ENCODE data around the gene SLC35E4.
A peak's percentile ranks its signal among the peaks of the same experiment; 100 is the strongest.
"Not testable (repeated sequence)": the region's sequence is repeated elsewhere in the genome, so short reads cannot be mapped to it uniquely, and the experiment has no call there.

The SLC35E4 gene

DNA sequence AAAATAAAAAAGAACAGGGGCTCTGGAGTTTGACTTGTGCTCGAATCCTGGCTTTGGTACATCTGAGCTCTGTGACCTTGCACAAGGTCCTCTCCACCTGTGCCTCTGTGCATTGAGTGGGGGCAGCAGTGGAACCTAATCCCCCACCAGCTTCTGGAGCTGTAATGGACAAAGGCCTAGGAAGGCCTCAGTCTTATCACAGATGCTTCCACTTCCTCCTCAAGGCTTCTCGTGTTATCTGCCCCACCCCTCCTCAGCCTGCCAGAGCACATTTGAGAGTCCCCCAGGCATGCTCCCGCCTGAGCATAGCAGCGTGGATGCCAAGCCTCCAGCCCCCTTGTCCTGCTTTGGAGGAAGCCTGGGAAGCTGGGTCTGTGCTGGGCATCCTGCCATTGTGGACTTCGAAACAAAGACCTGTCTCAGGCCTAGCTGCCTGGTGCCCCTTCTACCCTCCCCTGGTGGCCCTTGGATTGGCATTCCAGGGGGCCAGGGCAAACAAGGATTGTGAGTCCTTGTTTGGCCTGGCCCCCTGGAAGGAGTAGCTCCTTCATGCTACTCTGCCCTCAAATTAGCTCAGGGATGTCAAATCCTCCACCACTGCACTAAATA lies 15.0 kb downstream of the SLC35E4 start:
- no peak for DNase-seq (ENCODE audit: low spot score)

DNA sequence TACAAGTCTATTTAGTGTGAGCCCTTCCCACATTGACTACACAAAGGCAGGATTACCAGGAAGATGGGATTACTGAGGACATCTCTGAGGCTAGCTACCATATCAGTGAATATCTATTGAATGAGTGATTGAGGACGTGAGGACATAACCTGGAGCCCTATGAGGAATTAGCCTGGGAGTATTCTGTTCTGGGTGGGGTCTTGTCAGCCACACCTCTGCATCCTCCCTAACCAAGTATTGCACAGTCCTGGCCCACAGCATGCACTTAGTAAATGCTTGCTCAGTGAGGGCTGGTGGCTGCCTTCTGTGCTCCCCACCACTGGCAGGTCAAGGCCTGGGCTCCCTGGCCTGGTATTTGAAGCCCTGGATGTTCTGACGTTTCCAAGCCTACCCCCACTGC lies 17.3 kb downstream of the SLC35E4 start:
- DNase-seq (ENCODE audit: low spot score): no peak

DNA sequence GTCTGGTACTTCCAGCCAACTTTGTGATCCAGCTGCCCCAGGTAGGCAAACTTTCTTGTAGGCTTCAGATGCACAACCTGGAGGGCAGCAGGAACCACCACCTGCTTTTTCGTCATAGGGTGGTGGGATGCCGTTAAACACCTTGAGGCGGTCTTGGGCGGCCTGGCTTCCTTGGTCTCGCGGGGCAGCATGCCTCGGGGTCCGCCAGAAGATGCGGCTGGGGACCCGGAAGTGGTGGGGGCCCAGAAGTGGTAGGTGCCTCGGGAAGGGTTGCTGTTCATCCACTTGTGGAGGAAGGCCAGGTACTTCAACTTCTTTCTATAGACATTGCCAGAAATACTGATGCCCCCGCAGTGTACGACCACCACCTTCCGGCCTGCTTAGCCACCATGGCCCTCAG lies 18.8 kb downstream of the SLC35E4 start:
- no peak for DNase-seq (ENCODE audit: low spot score)

DNA sequence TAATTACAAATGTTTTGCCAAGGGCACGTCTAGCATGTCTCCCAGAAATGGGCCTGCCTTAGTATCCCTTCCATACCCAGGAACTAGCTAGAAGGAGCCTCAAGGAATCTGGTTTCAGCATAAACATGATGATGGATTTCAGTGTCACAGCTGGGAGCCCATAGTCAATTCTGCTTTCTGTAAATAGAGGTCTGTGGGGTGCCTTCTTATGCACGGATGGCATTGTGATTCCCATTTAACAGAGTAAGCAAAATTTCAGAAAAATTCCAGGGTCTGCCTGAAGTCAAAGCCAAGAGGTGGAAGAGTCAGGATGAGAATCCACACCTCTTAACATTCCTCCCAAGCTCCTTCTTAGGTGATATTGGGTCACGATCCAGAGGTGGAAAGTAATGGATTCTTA lies 20.0 kb downstream of the SLC35E4 start:
- DNase-seq (ENCODE audit: low spot score): no peak

DNA sequence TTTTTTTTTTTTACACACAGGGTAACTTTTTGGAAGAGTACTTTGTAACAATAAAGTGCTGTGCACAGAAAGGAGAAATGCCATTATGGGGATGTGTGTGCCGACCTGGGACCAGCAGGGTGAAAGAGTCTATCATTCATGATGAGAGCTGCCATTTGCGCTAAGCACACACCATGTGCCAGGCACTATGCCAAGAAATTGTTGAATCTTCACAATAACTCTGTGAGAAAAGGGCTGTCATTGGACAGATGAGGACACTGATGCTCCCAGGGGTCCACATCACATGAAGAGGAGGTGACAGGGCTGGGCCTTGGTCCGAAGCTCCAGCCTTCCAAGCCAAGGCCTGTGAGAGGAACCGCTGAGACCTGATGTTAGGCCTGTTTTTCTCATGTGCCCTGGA lies 26.5 kb downstream of the SLC35E4 start:
- no peak for DNase-seq (ENCODE audit: low spot score)

DNA sequence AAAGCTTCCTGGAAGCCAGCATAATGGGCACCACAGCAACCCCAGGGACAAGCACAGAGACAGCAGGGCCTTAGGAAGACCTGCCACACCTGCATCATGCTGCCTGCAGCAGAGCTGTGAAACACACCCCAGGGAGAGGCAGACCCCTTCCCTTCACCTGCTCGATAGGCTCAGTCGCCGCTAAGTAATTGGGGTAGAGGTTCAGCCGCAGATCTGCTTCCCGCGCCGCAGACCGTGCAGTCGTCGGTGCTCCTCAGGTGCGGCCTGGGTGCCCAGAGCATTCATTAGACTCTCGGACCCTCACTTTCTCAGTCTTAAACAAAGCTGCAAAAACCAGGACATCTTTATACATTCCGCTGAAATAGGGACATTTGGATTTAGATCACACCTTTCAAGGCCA lies 29.2 kb downstream of the SLC35E4 start:
- DNase-seq (ENCODE audit: low spot score): no peak

DNA sequence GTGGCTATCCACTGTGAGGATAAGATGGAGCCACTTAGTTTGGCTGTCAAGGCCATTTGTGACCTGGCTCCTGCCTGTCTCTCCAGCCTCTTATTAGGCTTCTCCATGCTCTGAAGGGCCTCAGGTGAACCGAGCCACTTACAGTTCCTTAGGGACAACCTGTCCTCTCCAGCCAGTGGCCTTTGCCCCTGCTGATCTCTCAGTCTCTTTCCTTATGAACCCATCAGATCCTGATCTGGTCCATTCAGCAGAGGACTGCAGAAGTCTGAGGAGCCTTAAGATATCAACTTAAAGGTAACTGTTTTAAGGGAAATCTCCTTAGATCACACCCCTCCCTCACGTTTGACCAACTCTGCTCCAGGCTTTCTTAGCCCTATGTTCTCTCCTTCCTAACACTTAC lies 29.7 kb downstream of the SLC35E4 start:
- DNase-seq (ENCODE audit: low spot score): no peak

DNA sequence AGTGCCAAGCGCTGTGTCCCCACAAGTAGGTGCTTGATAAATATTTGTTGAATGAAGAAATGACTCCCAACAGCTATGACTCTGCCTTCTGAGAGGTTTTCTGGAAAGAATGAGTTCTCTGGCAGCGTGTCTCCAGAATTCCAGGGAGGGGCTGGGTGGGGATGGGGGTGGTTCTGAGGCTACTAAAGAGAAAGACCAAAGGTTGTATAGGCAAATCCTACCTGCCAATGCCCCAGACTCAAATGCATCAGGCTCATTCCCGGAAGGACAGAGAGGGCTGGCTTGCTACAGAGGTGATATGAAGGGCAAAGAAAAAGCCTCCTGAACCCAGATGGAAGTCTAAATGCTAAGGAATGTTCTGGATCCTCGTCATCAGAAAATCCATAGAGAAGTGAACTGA lies 30.2 kb downstream of the SLC35E4 start:
- no peak for DNase-seq (ENCODE audit: low spot score)

DNA sequence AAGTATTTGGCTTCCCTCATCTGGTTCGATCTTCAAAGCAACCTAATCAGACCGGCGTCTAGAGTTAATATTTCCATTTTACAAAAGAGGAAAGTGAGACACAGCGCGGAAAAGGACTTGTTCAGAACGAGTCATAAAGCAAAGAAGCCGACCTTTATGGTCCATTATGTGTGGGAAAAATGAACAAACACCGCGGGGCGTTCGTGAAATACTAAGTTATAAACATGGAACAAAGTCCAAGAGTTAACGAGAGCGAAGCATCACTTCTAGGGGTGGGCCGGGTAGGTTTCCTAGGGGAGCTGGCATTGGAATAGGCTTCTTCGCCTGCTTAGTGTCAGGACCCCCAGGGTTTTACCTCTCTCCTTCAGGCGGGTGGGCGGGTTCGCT lies 31.5 kb downstream of the SLC35E4 start:
- DNase-seq (ENCODE audit: low spot score): peak; percentile 22

DNA sequence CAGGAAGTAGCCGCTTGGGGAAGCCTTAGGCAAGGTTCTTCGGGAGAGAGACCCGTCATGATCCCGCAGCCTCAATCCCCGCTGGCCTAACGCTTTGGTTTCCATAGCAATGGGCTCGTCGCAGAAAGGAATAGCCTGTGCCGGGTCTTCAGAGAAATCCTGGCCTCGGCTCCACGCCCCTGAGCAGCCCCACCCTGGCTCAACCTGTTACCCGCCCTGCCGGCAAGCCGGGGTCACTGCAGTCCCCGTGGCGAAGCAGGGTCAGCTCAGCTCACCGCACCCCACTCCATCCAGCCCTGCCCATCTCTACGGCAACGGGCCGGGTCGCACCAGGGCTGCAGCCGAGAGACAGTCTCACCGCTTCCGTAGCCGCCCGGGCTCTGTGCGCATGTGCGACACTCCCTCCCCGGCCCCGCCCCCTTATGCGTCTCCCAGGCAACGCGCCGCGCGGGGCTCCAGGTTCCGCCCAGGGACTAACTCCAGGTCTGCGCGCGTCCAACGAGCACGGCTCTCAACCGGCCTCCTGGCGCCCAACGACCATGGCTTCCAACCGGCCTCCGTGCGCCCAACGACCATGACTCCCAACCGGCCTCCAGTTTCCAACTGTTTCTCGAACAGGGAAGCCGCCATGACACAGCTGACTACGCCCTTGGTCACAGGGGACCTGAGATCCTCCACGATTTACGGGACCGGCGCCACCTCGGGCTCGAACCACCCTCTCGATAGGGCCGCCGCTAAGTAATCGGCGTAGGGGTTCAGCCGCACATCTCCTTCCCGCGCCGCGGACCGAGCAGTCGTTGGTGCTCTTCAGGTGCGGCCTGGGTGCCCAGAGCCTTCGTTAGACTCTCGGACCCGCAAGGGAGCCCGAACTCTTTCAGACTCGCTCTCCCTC lies 32.2 kb downstream of the SLC35E4 start, which contains the start of gene DUSP18:
TSS of gene DUSP18 (minus strand) at position 382 of the 892 bp plus-strand sequence. CDS start 3,872 bp downstream, outside the sequence.
- peak; percentile 93 for DNase-seq (ENCODE audit: low spot score)

DNA sequence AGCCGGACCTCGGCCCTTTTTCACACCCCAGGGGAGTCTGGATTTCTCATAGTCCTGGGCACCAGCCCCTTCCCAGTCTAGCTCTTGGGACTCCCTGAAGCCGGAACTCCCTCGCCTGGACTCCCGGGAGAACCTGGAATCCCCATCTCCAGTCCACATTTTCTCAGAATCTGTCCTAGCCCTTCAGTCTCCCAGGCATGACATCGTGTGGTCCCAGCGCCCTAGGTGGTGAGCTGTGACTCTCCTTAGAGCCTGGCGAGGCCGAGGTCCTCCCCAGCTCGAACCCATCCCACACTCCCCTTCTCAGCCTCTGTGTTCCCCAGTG lies 32.8 kb downstream of the SLC35E4 start:
- no peak for DNase-seq (ENCODE audit: low spot score)

DNA sequence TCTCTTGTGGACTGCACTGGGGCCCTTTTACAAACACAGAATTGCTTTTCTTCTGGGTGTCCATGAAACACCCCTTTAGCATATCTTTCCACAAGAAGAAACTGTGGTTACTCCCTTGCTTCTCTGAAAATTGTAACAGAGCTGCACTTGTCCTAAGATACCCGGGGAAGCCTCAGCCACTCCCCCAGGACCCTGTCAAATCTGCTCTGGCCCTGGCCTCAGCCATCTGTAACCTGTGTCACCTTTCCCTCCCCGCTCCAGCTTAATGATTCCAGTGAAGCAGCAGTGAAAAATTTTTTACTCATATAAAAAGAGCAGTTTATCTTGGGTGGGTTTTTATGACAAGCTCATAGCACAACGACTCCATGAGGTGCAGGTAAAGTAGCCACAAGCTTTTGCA lies 35.5 kb downstream of the SLC35E4 start:
- no peak for DNase-seq (ENCODE audit: low spot score)

DNA sequence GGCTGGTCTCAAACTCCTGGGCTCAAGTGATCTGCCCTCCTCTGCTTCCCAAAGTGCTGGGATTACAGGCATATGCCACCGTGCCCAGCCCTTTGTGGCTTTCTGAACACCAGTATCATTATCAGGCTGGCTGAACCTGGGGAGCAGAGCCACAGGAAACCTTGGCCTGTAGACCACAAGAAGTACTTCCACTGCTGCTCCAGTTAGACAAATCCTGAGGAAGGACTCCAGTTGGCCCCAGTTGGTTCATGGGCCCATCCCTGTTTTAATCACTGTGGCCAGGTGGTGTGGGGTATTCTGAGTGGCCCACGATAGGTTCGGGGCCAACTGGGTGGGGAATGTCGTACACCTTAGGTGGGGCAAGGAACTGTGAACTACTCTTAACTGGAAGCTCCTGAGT lies 37.6 kb downstream of the SLC35E4 start:
- DNase-seq (ENCODE audit: low spot score): no peak

DNA sequence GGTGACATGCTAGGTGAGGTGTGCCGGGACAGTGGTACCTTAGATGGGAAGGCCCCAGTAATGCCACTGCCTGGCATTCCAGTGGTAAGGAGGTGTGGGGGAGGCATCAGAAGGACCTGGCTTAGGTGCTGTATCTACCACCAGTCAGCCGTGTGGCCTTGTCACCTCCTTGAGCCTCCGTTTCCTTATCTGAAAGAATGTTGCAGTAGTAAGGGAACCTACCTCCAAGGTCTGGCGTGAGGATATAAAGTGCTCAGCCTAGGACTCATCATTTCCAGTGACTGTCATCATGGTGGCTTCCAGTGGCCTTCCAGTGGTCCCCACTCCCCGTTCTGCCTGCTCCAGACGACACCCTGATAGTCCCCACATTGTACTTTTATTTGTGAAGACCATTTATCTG lies 38.9 kb downstream of the SLC35E4 start:
- DNase-seq (ENCODE audit: low spot score): no peak

DNA sequence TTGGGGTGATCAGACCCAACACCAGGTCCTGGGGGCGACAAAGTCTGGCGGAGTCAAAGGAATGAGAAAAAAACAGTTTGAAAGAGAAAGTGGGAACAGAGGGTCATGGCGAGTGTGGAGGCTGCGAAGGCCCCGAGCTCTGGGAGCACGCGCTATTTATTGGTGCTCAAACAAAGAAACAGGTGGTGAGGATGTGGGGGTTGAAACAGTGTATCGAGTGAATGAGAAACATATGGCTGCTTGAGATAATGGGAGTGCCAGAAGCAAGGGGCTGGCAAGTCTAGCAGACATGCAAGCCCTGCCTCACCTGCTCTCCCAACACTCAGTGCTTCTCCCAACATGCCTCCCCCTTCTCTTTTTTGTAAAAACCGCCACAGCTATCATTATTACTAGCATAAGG lies 39.9 kb downstream of the SLC35E4 start:
- DNase-seq (ENCODE audit: low spot score): no peak

DNA sequence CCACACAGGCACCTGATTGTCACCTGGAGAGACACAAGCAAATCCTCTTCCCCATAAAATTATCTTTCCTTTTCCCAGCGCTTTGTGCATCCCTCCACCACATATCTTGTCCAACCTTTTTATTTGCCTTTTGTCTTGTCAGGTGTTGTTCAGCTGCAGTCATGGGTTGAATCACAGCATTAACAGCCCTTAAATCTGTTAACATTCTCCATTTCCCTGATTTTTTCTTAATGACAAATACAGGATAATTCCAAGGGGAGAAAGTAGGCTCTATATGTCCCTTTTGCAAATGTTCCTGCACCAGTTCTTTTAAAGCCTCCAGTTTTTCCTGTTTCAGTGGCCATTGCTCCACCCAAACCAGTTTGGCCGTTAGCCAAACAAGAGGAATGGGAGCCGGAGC lies 41.0 kb downstream of the SLC35E4 start:
- not testable (repeated sequence) for DNase-seq (ENCODE audit: low spot score)

DNA sequence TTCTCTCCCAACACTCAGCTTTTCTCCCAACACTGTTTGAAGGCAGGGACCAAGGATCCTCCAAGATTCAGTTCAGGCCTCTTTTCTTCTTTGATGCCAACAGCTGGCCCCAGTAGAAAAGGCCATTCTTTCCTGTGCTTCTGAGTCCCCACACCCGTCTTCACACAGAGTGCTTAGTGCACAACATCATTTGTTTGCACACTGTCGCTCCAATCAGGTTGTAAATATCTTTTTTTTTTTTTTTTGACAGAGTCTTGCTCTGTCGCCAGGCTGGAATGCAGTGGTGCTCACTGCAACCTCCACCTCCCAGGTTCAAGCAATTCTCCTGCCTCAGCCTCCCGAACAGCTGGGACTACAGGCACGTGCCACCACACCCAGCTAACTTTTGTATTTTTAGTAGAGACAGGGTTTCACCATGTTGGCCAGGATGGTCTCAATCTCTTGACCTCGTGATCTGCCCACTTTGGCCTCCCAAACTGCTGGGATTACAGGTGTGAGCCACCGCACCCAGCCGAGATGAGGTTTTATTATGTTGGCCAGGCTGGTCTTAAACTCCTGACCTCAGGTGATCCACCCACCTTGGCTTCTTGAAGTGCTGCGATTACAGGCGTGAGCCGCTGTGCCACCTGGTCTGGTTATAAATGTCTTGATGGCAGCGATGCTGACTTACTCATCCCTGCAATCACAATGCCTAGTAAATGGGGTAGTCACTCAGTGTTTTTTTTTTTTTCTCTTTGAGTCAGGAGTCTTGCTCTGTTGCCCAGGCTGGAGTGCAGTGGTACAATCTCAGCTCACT lies 44.5 kb downstream of the SLC35E4 start:
- DNase-seq (ENCODE audit: low spot score): not testable (repeated sequence)

DNA sequence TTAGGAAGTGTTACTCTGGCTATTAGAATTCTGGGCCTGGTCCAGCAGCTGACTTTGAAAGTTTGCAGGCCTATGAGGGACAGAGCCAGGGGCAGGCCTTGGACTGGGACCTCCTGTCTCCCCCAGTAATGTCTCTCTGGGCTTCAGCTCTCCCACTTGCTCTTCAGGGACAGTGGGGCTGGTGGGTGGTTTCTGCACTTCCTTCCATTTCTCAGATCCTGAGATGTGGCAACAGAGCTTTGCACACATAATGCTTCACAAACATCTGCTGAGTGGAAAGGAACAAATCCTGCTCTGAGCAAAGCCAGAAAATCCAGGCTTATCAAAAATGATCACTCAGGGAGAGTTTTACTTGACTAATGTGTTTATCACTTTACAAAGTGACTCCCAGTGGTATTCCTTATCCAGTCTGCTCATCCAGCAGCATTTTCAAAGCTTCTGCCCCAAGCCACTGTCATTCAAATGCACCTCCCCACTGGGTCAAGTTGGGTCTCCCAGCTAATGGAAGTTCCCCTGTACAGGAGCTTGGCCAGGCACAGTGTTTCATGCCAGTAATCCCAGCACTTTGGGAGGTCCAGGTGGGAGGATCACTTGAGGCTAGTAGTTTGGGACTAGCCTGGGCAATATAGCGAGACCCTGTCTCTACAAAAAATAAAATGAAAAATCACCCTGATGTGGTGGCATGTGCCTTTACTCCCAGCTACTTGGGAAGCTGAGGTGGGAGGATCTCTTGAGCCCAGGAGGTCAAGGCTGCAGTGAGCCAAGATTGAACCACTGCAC lies 45.6 kb downstream of the SLC35E4 start:
- DNase-seq (ENCODE audit: low spot score): no peak

DNA sequence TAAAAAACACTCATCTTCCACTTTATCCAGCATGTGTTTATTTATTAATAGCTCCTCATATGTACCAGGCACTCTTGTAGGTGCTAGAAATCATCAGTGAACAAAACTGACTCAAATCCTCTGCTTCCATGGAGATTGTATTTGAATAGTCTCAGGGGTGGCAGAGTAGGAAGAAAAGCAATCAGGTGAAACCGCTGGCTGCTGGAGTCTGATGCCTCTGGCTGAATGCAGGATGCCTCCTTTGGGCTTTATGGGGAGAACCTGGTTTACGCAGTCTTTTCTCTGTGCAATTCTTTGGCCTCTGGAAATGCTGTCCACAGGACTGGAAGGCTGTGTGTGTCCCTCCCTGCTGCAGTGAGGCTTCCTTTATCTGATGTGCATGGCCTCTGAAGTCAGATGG lies 46.2 kb downstream of the SLC35E4 start:
- no peak for DNase-seq (ENCODE audit: low spot score)

DNA sequence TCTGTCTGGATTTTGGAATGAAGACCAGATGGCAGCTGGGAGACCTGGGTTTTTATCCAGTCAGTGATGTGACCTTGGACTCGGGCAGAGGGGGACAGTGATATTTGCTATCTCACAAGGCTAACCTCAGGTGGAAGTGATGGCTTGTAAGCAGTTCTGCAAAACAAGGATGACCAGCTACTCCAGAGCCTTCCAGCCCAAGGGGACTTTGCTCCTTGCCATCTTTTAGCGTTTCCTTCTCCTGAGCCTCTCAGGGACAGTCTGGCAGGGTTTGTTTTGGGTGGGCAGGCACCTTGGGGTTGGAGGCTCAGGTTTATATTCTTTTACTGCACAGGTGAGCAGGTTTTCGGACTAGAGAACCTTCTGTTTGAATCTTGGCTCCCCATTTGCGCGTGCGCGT lies 49.6 kb downstream of the SLC35E4 start:
- DNase-seq (ENCODE audit: low spot score): no peak

DNA sequence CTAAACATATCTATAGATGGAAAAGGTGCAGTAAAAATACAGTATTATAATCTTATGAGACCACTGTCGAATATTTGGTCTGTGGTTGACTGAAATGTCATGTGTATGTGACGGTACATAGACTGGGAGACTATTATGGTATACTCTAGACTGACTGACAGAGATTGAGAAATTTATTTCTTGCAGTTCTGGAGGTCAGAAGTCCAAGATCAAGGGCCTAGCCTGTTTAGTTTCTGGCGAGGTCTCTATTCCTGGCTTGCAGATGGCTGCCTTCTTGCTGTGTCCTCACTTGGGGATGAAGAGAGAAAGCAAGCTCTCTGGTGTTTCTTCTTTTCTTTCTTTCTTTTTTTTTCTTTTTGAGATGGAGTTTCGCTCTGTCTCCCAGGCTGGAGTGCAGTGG lies 51.8 kb downstream of the SLC35E4 start:
- no peak for DNase-seq (ENCODE audit: low spot score)

DNA sequence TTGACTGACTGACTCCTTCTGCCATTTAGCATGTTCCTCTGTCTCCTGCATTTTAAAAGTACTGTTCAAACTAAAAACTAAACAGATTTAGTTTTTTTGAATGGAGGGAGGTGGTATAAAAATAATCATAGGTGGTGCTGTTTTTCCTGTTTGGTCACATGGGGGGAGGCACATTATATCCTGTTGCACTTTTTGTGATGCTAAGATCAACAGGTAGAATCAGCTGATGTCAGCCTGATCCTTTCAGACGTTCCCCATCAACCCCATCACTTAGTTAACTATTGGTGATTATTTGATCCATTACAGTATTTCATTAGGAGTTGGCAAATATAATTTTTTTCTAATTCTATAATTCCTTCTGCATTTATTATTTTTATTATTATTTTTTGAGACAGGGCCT lies 54.0 kb downstream of the SLC35E4 start:
- DNase-seq (ENCODE audit: low spot score): no peak
